CD4-positive, alpha-beta T cell treated with Interleukin-17A for 1 hour (primary cell): Measurements from ENCODE around the gene ELF5.

Source experiments
- DNase-seq: peaks from one replicate; pipeline ENCODE4 v3.0.0-alpha.2; 2020

The ELF5 gene

GRCh38 chr11:34513682-34514449, at the start of gene ELF5:
Gene ELF5 (minus strand): TSS chr11:34513794. CDS start chr11:34505749, 8,045 bp downstream.
- DNase-seq = no peak

- no peak for DNase-seq
These were observed 49.4 kb upstream of the ELF5 start for GRCh38 chr11:34562976-34563375.

- no peak for DNase-seq
These were observed 46.9 kb upstream of the ELF5 start for GRCh38 chr11:34560511-34560910.

- DNase-seq = no peak
These were observed 45.1 kb upstream of the ELF5 start for GRCh38 chr11:34558673-34559072.

GRCh38 chr11:34558211-34558610, 44.6 kb upstream of the ELF5 start:
- no peak for DNase-seq

GRCh38 chr11:34552270-34552669, 38.7 kb upstream of the ELF5 start:
- DNase-seq = peak; percentile 0

- DNase-seq = no peak
These were observed 35.7 kb upstream of the ELF5 start for GRCh38 chr11:34549271-34549670.

GRCh38 chr11:34548278-34548677, 34.7 kb upstream of the ELF5 start:
- DNase-seq = no peak

- DNase-seq = no peak
These were observed 33.1 kb upstream of the ELF5 start for GRCh38 chr11:34546511-34547209.

GRCh38 chr11:34542089-34542488, 28.5 kb upstream of the ELF5 start:
- no peak for DNase-seq

GRCh38 chr11:34540870-34541269, 27.3 kb upstream of the ELF5 start:
- DNase-seq = no peak

- no peak for DNase-seq
These were observed 24.0 kb upstream of the ELF5 start for GRCh38 chr11:34537636-34538035.

- DNase-seq = no peak
These were observed 22.5 kb upstream of the ELF5 start for GRCh38 chr11:34536056-34536455.

GRCh38 chr11:34534826-34535225, 21.2 kb upstream of the ELF5 start:
- no peak for DNase-seq

GRCh38 chr11:34531663-34532062, 18.1 kb upstream of the ELF5 start:
- DNase-seq = no peak

- DNase-seq = no peak
These were observed 17.1 kb upstream of the ELF5 start for GRCh38 chr11:34530545-34531234.

GRCh38 chr11:34529643-34530042, 16.0 kb upstream of the ELF5 start:
- DNase-seq = no peak

GRCh38 chr11:34528072-34528471, 14.5 kb upstream of the ELF5 start:
- no peak for DNase-seq

- DNase-seq = no peak
These were observed 12.5 kb upstream of the ELF5 start for GRCh38 chr11:34525888-34526657.

GRCh38 chr11:34525098-34525497, 11.5 kb upstream of the ELF5 start:
- no peak for DNase-seq

GRCh38 chr11:34524696-34525095, 11.1 kb upstream of the ELF5 start:
- no peak for DNase-seq

GRCh38 chr11:34523053-34523452, 9.5 kb upstream of the ELF5 start:
- DNase-seq = no peak

- no peak for DNase-seq
These were observed 8.6 kb upstream of the ELF5 start for GRCh38 chr11:34522188-34522587.
